DOHH2 (cell line): ENCODE results near the gene CPXM1.

ENCODE experiments used
- H3F3A ChIP-seq: fragments of 200-600 bp; sonication (generic), shearing (Covaris generic); 2 replicates; pipeline ENCODE4 v1.6.0; 2016; ENCODE audit warnings: antibody characterized with exemption, mild to moderate bottlenecking; ENCODE audit not compliant: control insufficient read depth, insufficient read depth
- H3K27ac ChIP-seq: fragments of 200-600 bp; sonication (generic); 2 replicates; pipeline ENCODE4 v1.5.1; 2014; ENCODE audit warnings: low read depth, mild to moderate bottlenecking, low read length, moderate library complexity
- H3K27me3 ChIP-seq: fragments of 200-600 bp; sonication (generic); 2 replicates; pipeline ENCODE4 v1.6.1; 2014; ENCODE audit warnings: mild to moderate bottlenecking, low read length, mixed read lengths; ENCODE audit not compliant: control insufficient read depth
- H3K36me3 ChIP-seq: fragments of 200-600 bp; sonication (generic); 2 replicates; pipeline ENCODE4 v1.6.1; 2014; ENCODE audit warnings: mild to moderate bottlenecking, low read length, moderate library complexity, mixed read lengths; ENCODE audit not compliant: control insufficient read depth
- H3K4me1 ChIP-seq: fragments of 200-600 bp; sonication (generic); 2 replicates; pipeline ENCODE4 v1.6.1; 2014; ENCODE audit warnings: mild to moderate bottlenecking, low read length, mixed read lengths; ENCODE audit not compliant: control insufficient read depth
- H3K4me2 ChIP-seq: fragments of 200-600 bp; sonication (generic); 2 replicates; pipeline ENCODE4 v1.6.0; 2014; ENCODE audit warnings: mild to moderate bottlenecking, low read length, moderate library complexity
- H3K4me3 ChIP-seq: fragments of 200-600 bp; sonication (generic); 2 replicates; pipeline ENCODE4 v1.5.1; 2014; ENCODE audit warnings: mild to moderate bottlenecking, low read length, mixed read lengths
- H3K79me2 ChIP-seq: fragments of 200-600 bp; sonication (generic); 2 replicates; pipeline ENCODE4 v1.6.1; 2014; ENCODE audit warnings: mild to moderate bottlenecking, low read length, mixed read lengths; ENCODE audit not compliant: control insufficient read depth
- H3K9me2 ChIP-seq: fragments of 200-600 bp; sonication (generic); replicated peaks from 2 replicates; pipeline ENCODE4 v1.6.1; 2014; ENCODE audit warnings: mild to moderate bottlenecking, low read length, mixed read lengths; ENCODE audit not compliant: control insufficient read depth
- H3K9me3 ChIP-seq: fragments of 200-600 bp; sonication (generic); 2 replicates; pipeline ENCODE4 v1.6.1; 2014; ENCODE audit warnings: antibody characterized with exemption, low read length, mixed read lengths; ENCODE audit not compliant: control insufficient read depth, insufficient read depth
- H4K20me1 ChIP-seq: fragments of 200-600 bp; sonication (generic); 2 replicates; pipeline ENCODE4 v1.6.0; 2014; ENCODE audit warnings: low read depth, mild to moderate bottlenecking, antibody characterized with exemption, low read length, moderate library complexity; ENCODE audit not compliant: control insufficient read depth, insufficient read depth
- CTCF ChIP-seq: fragments of 200-600 bp; sonication (generic); IDR thresholded peaks from one replicate; pipeline ENCODE4 v1.5.1; 2014; ENCODE audit warnings: antibody characterized with exemption, mild to moderate bottlenecking, low read depth, low read length; ENCODE audit not compliant: poor library complexity, severe bottlenecking
- EZH2phosphoT487 ChIP-seq: fragments of 200-600 bp; sonication (generic); IDR thresholded peaks from 2 replicates; pipeline ENCODE4 v1.6.1; 2017; ENCODE audit warnings: borderline replicate concordance, mild to moderate bottlenecking, antibody characterized with exemption, low read length, moderate library complexity, mixed read lengths

The CPXM1 gene

GRCh38 chr20:2840138-2840966 is 39.9 kb upstream of the CPXM1 start, which contains the start of the genes PCED1A and VPS16:
Gene PCED1A, minus strand, starts transcription at chr20:2840655. Its CDS starts 743 bp downstream, at chr20:2839912.
Gene VPS16, plus strand, starts transcription at chr20:2840745. Its CDS starts 30 bp downstream, at chr20:2840775.
- no peaks in the 10 kb centered on the region for H4K20me1 ChIP-seq
- H3F3A ChIP-seq = no peaks in the 10 kb centered on the region
- no peaks in the 10 kb centered on the region for H3K27me3 ChIP-seq
- peaks cover 11% of the 10 kb centered on the region for H3K79me2 ChIP-seq
- H3K27ac ChIP-seq = no peak within 1 kb of the TSS
- TF ChIP-seq CTCF (no peak), EZH2phosphoT487 (no peak)
- H3K36me3 ChIP-seq = no peaks in the 10 kb centered on the region
- peak within 1 kb of the TSS; percentile 98 for H3K4me3 ChIP-seq
- H3K4me1 ChIP-seq = peaks cover 26% of the 10 kb centered on the region
- H3K9me2 ChIP-seq = no peaks in the 10 kb centered on the region
- peak within 1 kb of the TSS; percentile 96 for H3K4me2 ChIP-seq
- H3K9me3 ChIP-seq = no peaks in the 10 kb centered on the region

- Histone ChIP-seq H3K4me1 (peaks cover 26% of the 10 kb centered on the region), H3K9me3 (no peaks in the 10 kb centered on the region), H3K36me3 (no peaks in the 10 kb centered on the region), H3K4me3 (peak overlapping the region; percentile 98), H3K27ac (no peak overlapping the region), H3K9me2 (no peaks in the 10 kb centered on the region), H3K79me2 (peaks cover 11% of the 10 kb centered on the region), H3K27me3 (no peaks in the 10 kb centered on the region), H3K4me2 (peak overlapping the region; percentile 96), H4K20me1 (no peaks in the 10 kb centered on the region), H3F3A (no peaks in the 10 kb centered on the region)
- TF ChIP-seq CTCF (no peak), EZH2phosphoT487 (no peak)
Measured at GRCh38 chr20:2839732-2840137, 39.3 kb upstream of the CPXM1 start.

- Histone ChIP-seq H3K36me3 (no peaks in the 10 kb centered on the region), H3K27me3 (no peaks in the 10 kb centered on the region), H3K4me3 (no peak overlapping the region), H3K4me1 (peaks cover 26% of the 10 kb centered on the region), H3K27ac (no peak overlapping the region), H3K79me2 (peaks cover 11% of the 10 kb centered on the region), H3F3A (no peaks in the 10 kb centered on the region), H3K9me3 (no peaks in the 10 kb centered on the region), H3K9me2 (no peaks in the 10 kb centered on the region), H3K4me2 (peak overlapping the region; percentile 96; the same call in 1 of the 2 replicates), H4K20me1 (no peaks in the 10 kb centered on the region)
- TF ChIP-seq EZH2phosphoT487 (no peak), CTCF (no peak)
Measured at GRCh38 chr20:2838847-2839671, 38.6 kb upstream of the CPXM1 start.
